ENCODE data around the gene SLC4A2.

- TF ChIP-seq, protein P1, sequence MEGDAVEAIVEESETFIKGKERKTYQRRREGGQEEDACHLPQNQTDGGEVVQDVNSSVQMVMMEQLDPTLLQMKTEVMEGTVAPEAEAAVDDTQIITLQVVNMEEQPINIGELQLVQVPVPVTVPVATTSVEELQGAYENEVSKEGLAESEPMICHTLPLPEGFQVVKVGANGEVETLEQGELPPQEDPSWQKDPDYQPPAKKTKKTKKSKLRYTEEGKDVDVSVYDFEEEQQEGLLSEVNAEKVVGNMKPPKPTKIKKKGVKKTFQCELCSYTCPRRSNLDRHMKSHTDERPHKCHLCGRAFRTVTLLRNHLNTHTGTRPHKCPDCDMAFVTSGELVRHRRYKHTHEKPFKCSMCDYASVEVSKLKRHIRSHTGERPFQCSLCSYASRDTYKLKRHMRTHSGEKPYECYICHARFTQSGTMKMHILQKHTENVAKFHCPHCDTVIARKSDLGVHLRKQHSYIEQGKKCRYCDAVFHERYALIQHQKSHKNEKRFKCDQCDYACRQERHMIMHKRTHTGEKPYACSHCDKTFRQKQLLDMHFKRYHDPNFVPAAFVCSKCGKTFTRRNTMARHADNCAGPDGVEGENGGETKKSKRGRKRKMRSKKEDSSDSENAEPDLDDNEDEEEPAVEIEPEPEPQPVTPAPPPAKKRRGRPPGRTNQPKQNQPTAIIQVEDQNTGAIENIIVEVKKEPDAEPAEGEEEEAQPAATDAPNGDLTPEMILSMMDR (IDR thresholded peaks at IDR 0.05): no peak
- no peak for TF ChIP-seq POLR2A (IDR thresholded peaks at IDR 0.05)
- no peak for TF ChIP-seq POLR2AphosphoS5 (IDR thresholded peaks at IDR 0.05)
- TF ChIP-seq EP300 (IDR thresholded peaks at IDR 0.05): no peak
Observed at GRCh38 chr7:151033864-151034249, 25.5 kb upstream of the SLC4A2 start.
